Measurements from ENCODE around the gene MITF.

- TF ChIP-seq CTCF (IDR thresholded peaks at IDR 0.05) (no peak), POLR2A (IDR thresholded peaks at IDR 0.05) (no peak)
Observed at GRCh38 chr3:69938061-69938460, 198.8 kb downstream of the MITF start.

Measured in stomach (tissue), 4 donors.